H1 (cell line): Measurements from ENCODE around the gene NRXN3. TPM values are rescaled to one million over a fixed set of nuclear protein-coding genes. Genes with fewer than 3 reads are reported as not detected.

Experiments used
- BRCA1 ChIP-seq: IDR thresholded peaks from 2 replicates; pipeline ENCODE4 v1.6.1; 2012; ENCODE audit warnings: low read depth, low read length, improper control_type of control experiment
- CBX5 ChIP-seq: fragments of 300-800, 300-1000 bp; sonication (generic); IDR thresholded peaks from 2 replicates; pipeline ENCODE4 v1.7.1; 2016; ENCODE audit warnings: antibody characterized with exemption, low read length, low read depth
- CEBPB ChIP-seq: IDR thresholded peaks from 2 replicates; pipeline ENCODE4 v1.6.1; 2012; ENCODE audit warnings: low read depth, low read length
- CHD7 ChIP-seq: fragments of 300-600 bp; sonication (generic); IDR thresholded peaks from 2 replicates; pipeline ENCODE4 v1.7.1; 2012; ENCODE audit warnings: low read length, moderate library complexity, mild to moderate bottlenecking, inconsistent platforms; ENCODE audit not compliant: insufficient replicate concordance
- E2F6 ChIP-seq: IDR thresholded peaks from 2 replicates; pipeline ENCODE4 v1.6.1; 2012; ENCODE audit warnings: inconsistent platforms
- EP300 ChIP-seq, 2 experiments: IDR thresholded peaks; 1 replicate in 1 of 2; 2 replicates in 1 of 2; pipeline ENCODE4 v1.6.1; 2011 to 2012; ENCODE audit warnings: low read depth in 2 of 2, low read length in 2 of 2, mild to moderate bottlenecking in 2 of 2, borderline replicate concordance in 1 of 2, inconsistent platforms in 1 of 2, moderate library complexity in 1 of 2
- GABPA ChIP-seq: IDR thresholded peaks from 2 replicates; pipeline ENCODE4 v1.6.1; 2011; ENCODE audit warnings: mild to moderate bottlenecking, low read length, moderate library complexity, borderline replicate concordance; ENCODE audit not compliant: insufficient read depth
- KDM5A ChIP-seq: fragments of 200-600 bp; IDR thresholded peaks from 2 replicates; pipeline ENCODE4 v1.7.1; 2012; ENCODE audit warnings: mild to moderate bottlenecking, low read length, inconsistent platforms, mixed read lengths
- NANOG ChIP-seq: IDR thresholded peaks from 2 replicates; pipeline ENCODE4 v1.6.1; 2011; ENCODE audit warnings: low read length, low read depth, mild to moderate bottlenecking, inconsistent platforms; ENCODE audit not compliant: insufficient read depth, poor library complexity, severe bottlenecking
- SIX5 ChIP-seq: IDR thresholded peaks from 2 replicates; pipeline ENCODE4 v1.6.1; 2011; ENCODE audit warnings: mild to moderate bottlenecking, low read depth, low read length
- SP1 ChIP-seq: IDR thresholded peaks from 2 replicates; pipeline ENCODE4 v1.6.1; 2011; ENCODE audit warnings: low read depth, low read length
- TCF12 ChIP-seq: IDR thresholded peaks from 2 replicates; pipeline ENCODE4 v1.6.1; 2011; ENCODE audit warnings: low read depth, mild to moderate bottlenecking, low read length
- polyA plus RNA-seq, 7 experiments: library from polyadenylated mRNA; depleted of rRNA in 3 of 7; stranded (reverse) in 5 of 7; unstranded in 2 of 7; fragments of >200 nt in 5 of 7; fragments of 200-250 nt in 2 of 7; gene quantifications; 1 replicate in 5 of 7; 2 replicates in 1 of 7; 4 replicates in 1 of 7; pipeline versions ENCODE4 v1.2.1 to v1.2.3, GENCODE V29; 2011 to 2013; ENCODE audit warnings: missing spikeins in 2 of 7, mixed read lengths in 2 of 7
- total RNA-seq: library from RNA; stranded (reverse); fragmentation: NEBNext Ultra II Directional; extraction: Animal tissue kit (Norgen Biotek cat#: 25700); gene quantifications from 2 replicates; pipeline ENCODE4 v1.2.1, GENCODE V29; 2021

Gene NRXN3
- total and polyA plus RNA-seq, 2 of the 8 experiments (the other 6 are each of a cell fraction or from before 2014, with no cell fraction given): 2.6 to 4.1 TPM

GRCh38 chr14:78838959-78839358 lies 668.8 kb downstream of the NRXN3 start (continued):
- TF ChIP-seq CHD7 (no peak), CBX5 (no peak), GABPA (no peak), E2F6 (no peak), SP1 (no peak), SIX5 (no peak), NANOG (no peak), CEBPB (no peak), BRCA1 (no peak), KDM5A (no peak), EP300 (IDR thresholded peaks at IDR 0.05; ENCODE audit: borderline replicate concordance in 1 of 2, low read depth in 2 of 2, low read length in 2 of 2) (no peak), TCF12 (no peak)
